Measurements from ENCODE around the gene TBC1D16. TPM values are rescaled to one million over a fixed set of nuclear protein-coding genes. Genes with fewer than 3 reads are reported as not detected.
"Not testable (repeated sequence)": the region's sequence is repeated elsewhere in the genome, so short reads cannot be mapped to it uniquely, and the experiment has no call there.

The TBC1D16 gene
- total and polyA plus RNA-seq, 4 donors, result 16.7 to 38.8 (median 31.1) TPM

DNA sequence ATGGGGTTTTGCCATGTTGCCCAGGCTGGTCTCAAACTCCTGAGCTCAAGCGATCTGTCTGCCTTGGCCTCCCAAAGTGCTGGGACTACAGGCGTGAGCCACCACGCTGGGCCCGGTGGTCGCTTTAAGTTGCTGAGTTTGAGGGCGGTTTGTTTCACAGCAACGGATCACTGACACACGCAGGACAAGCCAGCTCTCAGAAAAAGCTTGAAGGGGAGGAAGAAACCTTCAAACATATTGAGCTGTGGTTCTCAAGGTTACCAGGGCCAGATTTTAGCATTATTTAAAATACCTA, 79.3 kb downstream of the TBC1D16 start:
- not testable (repeated sequence) for H3K36me3 ChIP-seq (ENCODE audit: control insufficient read depth, insufficient read depth, low read length); H3K4me3 ChIP-seq (ENCODE audit: low read depth, low read length); H3K27me3 ChIP-seq (ENCODE audit: control insufficient read depth, insufficient read depth, low read length); DNase-seq (ENCODE audit: low read depth in 4 of 6, low spot score in 6 of 6); H3K9me3 ChIP-seq (ENCODE audit: control insufficient read depth, insufficient read depth, low read length); H3K27ac ChIP-seq (ENCODE audit: low read depth, low read length)
- peaks cover 30% of the 10 kb centered on the region for H3K4me1 ChIP-seq (ENCODE audit: control insufficient read depth, insufficient read depth, low read length)
- WGBS (ENCODE audit: insufficient coverage), result 91% methylated on average over 7 of the region's 8 CpGs

GRCh38 chr17:79955691-79956440, 79.8 kb downstream of the TBC1D16 start:
- no peak overlapping the region for H3K4me3 ChIP-seq (ENCODE audit: low read depth, low read length)
- H3K36me3 ChIP-seq (ENCODE audit: control insufficient read depth, insufficient read depth, low read length), result peaks cover 6% of the 10 kb centered on the region
- DNase-seq (ENCODE audit: low read depth in 4 of 6, low spot score in 6 of 6), result no peak
- no peak overlapping the region for H3K27ac ChIP-seq (ENCODE audit: low read depth, low read length)
- no peaks in the 10 kb centered on the region for H3K9me3 ChIP-seq (ENCODE audit: control insufficient read depth, insufficient read depth, low read length)
- 87% methylated on average over 4 of the region's 13 CpGs for WGBS (ENCODE audit: insufficient coverage)
- H3K4me1 ChIP-seq (ENCODE audit: control insufficient read depth, insufficient read depth, low read length), result peaks cover 35% of the 10 kb centered on the region
- no peaks in the 10 kb centered on the region for H3K27me3 ChIP-seq (ENCODE audit: control insufficient read depth, insufficient read depth, low read length)

DNA sequence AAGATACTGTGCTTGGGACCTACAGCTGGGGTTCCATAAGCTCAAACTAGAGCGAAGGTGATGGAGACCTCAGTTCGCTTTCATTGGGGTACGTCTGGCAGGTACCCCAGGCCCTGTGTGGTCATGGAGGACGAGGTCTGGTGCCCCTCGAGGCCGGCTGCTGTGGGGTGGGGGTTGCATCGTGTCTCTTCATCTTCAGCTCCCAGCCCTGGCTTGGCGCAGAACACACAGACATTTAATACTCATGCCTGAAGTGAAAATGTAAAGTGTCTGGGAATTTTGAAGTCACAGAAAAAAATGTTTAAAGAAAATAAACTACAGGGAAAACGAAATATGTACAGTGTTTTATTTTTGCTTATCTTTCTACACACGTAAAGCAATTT, 80.5 kb downstream of the TBC1D16 start:
- peaks cover 42% of the 10 kb centered on the region for H3K4me1 ChIP-seq (ENCODE audit: control insufficient read depth, insufficient read depth, low read length)
- 100% methylated on average over 2 of the region's 10 CpGs for WGBS (ENCODE audit: insufficient coverage)
- no peak overlapping the region for H3K4me3 ChIP-seq (ENCODE audit: low read depth, low read length)
- H3K36me3 ChIP-seq (ENCODE audit: control insufficient read depth, insufficient read depth, low read length), result peaks cover 6% of the 10 kb centered on the region
- no peaks in the 10 kb centered on the region for H3K27me3 ChIP-seq (ENCODE audit: control insufficient read depth, insufficient read depth, low read length)
- no peak for DNase-seq (ENCODE audit: low read depth in 4 of 6, low spot score in 6 of 6)
- H3K27ac ChIP-seq (ENCODE audit: low read depth, low read length), result no peak overlapping the region
- H3K9me3 ChIP-seq (ENCODE audit: control insufficient read depth, insufficient read depth, low read length), result no peaks in the 10 kb centered on the region

DNA sequence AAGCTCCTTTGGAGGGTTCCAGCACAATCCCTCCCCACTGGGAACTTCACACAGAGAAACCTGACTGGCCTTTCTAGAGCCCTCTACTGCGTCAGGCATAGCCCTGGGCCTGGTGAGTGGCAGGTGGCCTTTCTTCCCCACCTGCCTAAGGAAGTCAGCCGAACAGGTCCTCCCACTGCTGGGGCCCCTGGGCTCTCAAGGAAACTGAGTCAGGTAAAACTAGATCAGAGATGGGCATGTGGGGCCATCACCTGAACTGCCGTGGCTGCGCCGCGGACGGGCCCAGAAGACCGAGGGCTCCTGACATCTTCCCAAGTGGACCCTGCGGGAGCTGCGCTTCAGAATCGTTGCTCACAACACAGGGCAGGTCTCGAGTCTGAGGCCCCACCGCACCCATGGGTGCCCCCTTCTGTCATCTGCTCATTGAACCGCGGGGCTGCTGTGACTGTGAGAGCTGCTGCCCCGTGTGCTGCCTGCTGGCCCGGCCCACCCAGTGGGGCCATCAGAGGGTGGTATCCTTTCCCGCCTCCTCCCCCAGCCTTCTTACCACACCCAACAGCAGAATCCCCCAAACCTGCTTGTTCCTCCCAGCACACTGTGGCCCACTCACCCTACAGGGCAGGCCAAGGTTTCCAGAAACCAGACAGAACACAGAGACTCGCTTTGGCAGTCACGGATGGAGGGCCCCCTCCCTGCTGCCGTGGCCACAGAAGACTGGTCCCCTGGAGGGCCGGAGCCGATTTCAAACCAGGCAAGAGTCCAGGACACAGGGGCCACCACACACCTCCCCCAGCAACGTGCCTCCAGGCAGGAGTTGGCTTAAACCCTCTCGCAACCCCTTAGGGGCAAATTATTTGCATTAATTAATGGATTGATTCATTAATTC, 81.1 kb downstream of the TBC1D16 start:
- H3K27ac ChIP-seq (ENCODE audit: low read depth, low read length), result no peak overlapping the region
- no peaks in the 10 kb centered on the region for H3K27me3 ChIP-seq (ENCODE audit: control insufficient read depth, insufficient read depth, low read length)
- peaks cover 8% of the 10 kb centered on the region for H3K36me3 ChIP-seq (ENCODE audit: control insufficient read depth, insufficient read depth, low read length)
- DNase-seq (ENCODE audit: low read depth in 4 of 6, low spot score in 6 of 6), result no peak
- H3K4me1 ChIP-seq (ENCODE audit: control insufficient read depth, insufficient read depth, low read length), result peaks cover 49% of the 10 kb centered on the region
- WGBS (ENCODE audit: insufficient coverage), result 86% methylated on average over 23 of the region's 25 CpGs
- H3K9me3 ChIP-seq (ENCODE audit: control insufficient read depth, insufficient read depth, low read length), result no peaks in the 10 kb centered on the region
- H3K4me3 ChIP-seq (ENCODE audit: low read depth, low read length), result no peak overlapping the region

DNA sequence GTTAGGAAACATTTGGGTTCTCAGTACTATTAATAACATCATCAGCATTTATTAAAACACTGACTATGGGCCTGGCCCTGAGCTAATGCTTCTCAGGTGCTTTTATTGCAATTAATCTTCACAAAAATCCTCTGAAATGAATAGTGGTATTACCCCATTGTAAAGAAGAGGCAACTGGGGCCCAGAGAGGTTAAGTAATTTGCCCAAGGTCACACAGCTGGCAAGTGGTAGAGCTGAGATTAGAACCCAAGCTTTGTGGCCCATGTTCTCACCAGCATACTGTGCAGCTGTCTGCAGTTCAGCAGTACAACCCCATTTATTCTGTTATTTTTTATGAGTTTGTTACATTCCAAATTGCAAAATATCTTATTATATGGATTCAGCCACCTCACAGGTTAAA, 82.3 kb downstream of the TBC1D16 start:
- Histone ChIP-seq H3K27ac (ENCODE audit: low read depth, low read length) (no peak overlapping the region), H3K36me3 (ENCODE audit: control insufficient read depth, insufficient read depth, low read length) (peaks cover 19% of the 10 kb centered on the region), H3K4me3 (ENCODE audit: low read depth, low read length) (no peak overlapping the region), H3K4me1 (ENCODE audit: control insufficient read depth, insufficient read depth, low read length) (peaks cover 61% of the 10 kb centered on the region), H3K9me3 (ENCODE audit: control insufficient read depth, insufficient read depth, low read length) (no peaks in the 10 kb centered on the region), H3K27me3 (ENCODE audit: control insufficient read depth, insufficient read depth, low read length) (no peaks in the 10 kb centered on the region)
- no peak for DNase-seq (ENCODE audit: low read depth in 4 of 6, low spot score in 6 of 6)

DNA sequence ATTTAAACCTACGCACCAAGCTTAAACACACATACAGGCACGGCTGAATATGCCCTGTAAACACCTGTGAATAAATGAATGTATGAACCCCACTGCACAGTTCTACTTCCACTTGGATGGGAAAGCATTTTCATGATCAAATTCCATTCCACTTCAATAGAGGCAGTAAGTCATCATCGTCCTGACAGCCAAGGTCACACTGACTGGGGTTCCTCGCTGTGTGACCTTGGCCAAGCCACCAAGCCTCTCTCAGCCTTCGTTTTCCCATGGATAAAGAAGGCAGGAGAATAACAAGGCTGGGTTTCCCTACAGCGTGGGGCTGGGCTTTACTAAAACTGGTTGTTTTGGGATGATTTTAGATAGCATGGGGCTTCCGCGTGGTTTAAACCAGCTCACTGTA, 82.8 kb downstream of the TBC1D16 start:
- H3K4me1 ChIP-seq (ENCODE audit: control insufficient read depth, insufficient read depth, low read length), result peaks cover 62% of the 10 kb centered on the region
- peak overlapping the region; percentile 93 for H3K27ac ChIP-seq (ENCODE audit: low read depth, low read length)
- H3K36me3 ChIP-seq (ENCODE audit: control insufficient read depth, insufficient read depth, low read length), result peaks cover 22% of the 10 kb centered on the region
- no peak overlapping the region for H3K4me3 ChIP-seq (ENCODE audit: low read depth, low read length)
- 67% methylated on average over 1 of the region's 8 CpGs for WGBS (ENCODE audit: insufficient coverage)
- no peaks in the 10 kb centered on the region for H3K9me3 ChIP-seq (ENCODE audit: control insufficient read depth, insufficient read depth, low read length)
- DNase-seq (ENCODE audit: low read depth in 4 of 6, low spot score in 6 of 6), result no peak
- H3K27me3 ChIP-seq (ENCODE audit: control insufficient read depth, insufficient read depth, low read length), result no peaks in the 10 kb centered on the region

GRCh38 chr17:79952265-79952877, 83.3 kb downstream of the TBC1D16 start:
- Histone ChIP-seq H3K27me3 (ENCODE audit: control insufficient read depth, insufficient read depth, low read length) (no peaks in the 10 kb centered on the region), H3K36me3 (ENCODE audit: control insufficient read depth, insufficient read depth, low read length) (peaks cover 28% of the 10 kb centered on the region), H3K9me3 (ENCODE audit: control insufficient read depth, insufficient read depth, low read length) (no peaks in the 10 kb centered on the region), H3K4me3 (ENCODE audit: low read depth, low read length) (no peak overlapping the region), H3K27ac (ENCODE audit: low read depth, low read length) (peak overlapping the region; percentile 93), H3K4me1 (ENCODE audit: control insufficient read depth, insufficient read depth, low read length) (peaks cover 65% of the 10 kb centered on the region)
- DNase-seq (ENCODE audit: low read depth in 4 of 6, low spot score in 6 of 6), result no peak
- WGBS (ENCODE audit: insufficient coverage), result 30% methylated on average over 23 of the region's 36 CpGs

DNA sequence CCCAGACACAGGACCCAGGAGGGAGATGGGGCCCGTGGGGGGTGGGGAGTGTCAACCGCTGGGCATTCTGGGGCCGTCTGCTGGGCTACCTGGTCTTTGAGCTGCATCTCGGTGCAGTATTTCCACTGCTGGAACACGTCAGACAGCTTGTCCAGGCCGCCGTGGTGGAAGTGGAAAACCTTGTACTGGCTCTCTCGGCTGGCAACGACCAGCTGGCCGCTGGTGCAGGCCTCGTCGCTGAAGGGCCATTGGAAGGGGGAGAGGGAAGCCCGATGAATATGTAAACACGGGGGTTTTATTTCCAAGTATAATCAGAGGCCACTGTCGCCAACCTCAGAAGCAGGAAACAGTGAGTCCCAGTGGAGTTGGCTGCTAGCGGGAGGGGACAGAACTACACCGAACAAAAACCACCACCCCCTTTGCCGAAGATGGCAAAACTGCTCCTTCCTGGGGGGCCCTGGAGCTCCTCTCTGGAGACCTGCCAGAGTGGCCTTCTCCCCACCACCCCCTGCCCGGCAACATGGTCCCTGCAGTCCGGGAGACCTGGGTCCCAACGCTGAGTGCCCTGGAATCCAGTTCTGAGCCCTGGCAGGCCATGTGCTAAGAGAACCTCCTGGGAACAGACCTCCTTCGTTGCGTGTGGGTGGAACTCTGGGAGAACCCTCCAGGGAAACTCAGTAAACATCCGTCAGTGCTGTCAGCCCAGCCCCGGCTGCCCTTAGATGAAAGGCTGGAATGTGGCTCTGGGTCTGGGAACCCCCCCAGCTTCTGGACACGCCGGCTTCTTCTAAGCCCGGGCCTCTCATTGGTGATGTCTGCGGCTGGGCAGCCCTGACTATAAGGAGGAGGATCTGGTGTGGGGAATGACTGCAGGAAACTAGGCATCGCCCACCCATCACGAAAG, 84.1 kb downstream of the TBC1D16 start:
- WGBS (ENCODE audit: insufficient coverage), result 11% methylated on average over 23 of the region's 31 CpGs
- H3K27ac ChIP-seq (ENCODE audit: low read depth, low read length), result peak overlapping the region; percentile 93
- no peaks in the 10 kb centered on the region for H3K9me3 ChIP-seq (ENCODE audit: control insufficient read depth, insufficient read depth, low read length)
- no peaks in the 10 kb centered on the region for H3K27me3 ChIP-seq (ENCODE audit: control insufficient read depth, insufficient read depth, low read length)
- H3K4me1 ChIP-seq (ENCODE audit: control insufficient read depth, insufficient read depth, low read length), result peaks cover 65% of the 10 kb centered on the region
- H3K4me3 ChIP-seq (ENCODE audit: low read depth, low read length), result no peak overlapping the region
- H3K36me3 ChIP-seq (ENCODE audit: control insufficient read depth, insufficient read depth, low read length), result peaks cover 35% of the 10 kb centered on the region
- peak in 3 of 6 donors; percentile 65 to 85 (median 84) for DNase-seq (ENCODE audit: low read depth in 4 of 6, low spot score in 6 of 6)

DNA sequence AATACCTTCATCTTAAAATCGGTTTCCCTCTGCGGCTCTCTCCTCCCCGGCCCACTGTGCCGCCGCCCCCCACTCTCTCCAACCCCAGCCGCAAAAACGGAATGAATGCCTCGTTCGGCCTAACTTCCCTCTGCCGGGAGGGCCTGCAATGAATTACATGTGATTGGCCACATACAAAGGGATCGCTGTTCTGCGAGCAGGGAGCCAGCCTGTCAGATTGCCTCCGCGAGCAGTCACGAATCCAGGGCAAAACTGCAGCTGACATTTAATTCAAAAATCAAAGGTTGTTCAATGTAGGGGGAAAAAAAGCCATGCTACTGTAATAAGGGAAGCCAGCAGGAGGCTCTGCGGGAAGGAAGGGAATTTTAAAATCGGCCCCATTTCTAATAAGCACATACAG, 84.9 kb downstream of the TBC1D16 start:
- Histone ChIP-seq H3K9me3 (ENCODE audit: control insufficient read depth, insufficient read depth, low read length) (no peaks in the 10 kb centered on the region), H3K4me3 (ENCODE audit: low read depth, low read length) (peak overlapping the region; percentile 10), H3K27ac (ENCODE audit: low read depth, low read length) (peak overlapping the region; percentile 93), H3K4me1 (ENCODE audit: control insufficient read depth, insufficient read depth, low read length) (peaks cover 67% of the 10 kb centered on the region), H3K36me3 (ENCODE audit: control insufficient read depth, insufficient read depth, low read length) (peaks cover 43% of the 10 kb centered on the region), H3K27me3 (ENCODE audit: control insufficient read depth, insufficient read depth, low read length) (no peaks in the 10 kb centered on the region)
- peak in 2 of 6 donors; percentile 90 to 95 for DNase-seq (ENCODE audit: low read depth in 4 of 6, low spot score in 6 of 6)
- WGBS (ENCODE audit: insufficient coverage), result 11% methylated on average over 15 of the region's 17 CpGs

All from spinal cord (tissue), 10 donors.